Islet of Langerhans (tissue), 1 donor: Measurements from ENCODE around the gene CAMK2G.

Source experiments
- FAIRE-seq: peaks from one replicate; lab custom pipeline; 2011; peaks lifted over from hg19 to GRCh38; lab: Jason Lieb, UNC

The CAMK2G gene

GRCh38 chr10:73769396-73769795 lies 105.0 kb downstream of the CAMK2G start:
- no peak for FAIRE-seq

- FAIRE-seq = no peak
Observed at GRCh38 chr10:73768881-73769280, 105.5 kb downstream of the CAMK2G start.

- FAIRE-seq = no peak
Observed at GRCh38 chr10:73765066-73765465, 109.3 kb downstream of the CAMK2G start.

GRCh38 chr10:73763343-73763742 lies 111.0 kb downstream of the CAMK2G start:
- FAIRE-seq = no peak

DNA sequence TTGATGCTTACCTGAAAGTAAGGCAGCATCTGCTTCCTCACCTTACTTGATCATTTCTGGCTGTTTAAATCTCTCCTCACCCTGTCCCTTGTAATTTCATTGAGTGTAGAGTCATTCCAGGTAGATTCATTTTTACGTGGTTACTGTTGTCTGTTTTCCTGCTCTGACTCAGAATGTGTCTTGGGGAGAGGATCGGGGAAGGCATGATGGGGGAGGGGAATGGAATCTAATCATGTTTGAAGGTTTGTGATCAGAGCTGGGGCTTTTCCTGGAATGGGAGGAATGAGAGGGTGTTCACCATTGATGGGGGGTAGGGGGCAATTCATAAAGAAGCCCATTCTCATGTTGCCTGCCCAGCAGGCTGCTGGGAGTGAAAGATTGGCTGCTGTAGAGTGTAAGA lies 111.4 kb downstream of the CAMK2G start:
- FAIRE-seq = no peak
